DND-41 (cell line): ENCODE results near the gene SART3.

Experiments
- EZH2 ChIP-seq: IDR thresholded peaks from 3 replicates; pipeline ENCODE4 v1.6.1; 2012; ENCODE audit warnings: borderline replicate concordance, low read depth, mild to moderate bottlenecking, moderate library complexity, low read length, inconsistent platforms; ENCODE audit not compliant: severe bottlenecking
- TF ChIP-seq, protein P1 (sequence below): IDR thresholded peaks from 2 replicates; pipeline ENCODE4 v1.5.1; 2012; ENCODE audit warnings: borderline replicate concordance, low read length, moderate library complexity, mild to moderate bottlenecking; ENCODE audit not compliant: poor library complexity, severe bottlenecking; ENCODE audit errors: extremely low read depth

DNA sequence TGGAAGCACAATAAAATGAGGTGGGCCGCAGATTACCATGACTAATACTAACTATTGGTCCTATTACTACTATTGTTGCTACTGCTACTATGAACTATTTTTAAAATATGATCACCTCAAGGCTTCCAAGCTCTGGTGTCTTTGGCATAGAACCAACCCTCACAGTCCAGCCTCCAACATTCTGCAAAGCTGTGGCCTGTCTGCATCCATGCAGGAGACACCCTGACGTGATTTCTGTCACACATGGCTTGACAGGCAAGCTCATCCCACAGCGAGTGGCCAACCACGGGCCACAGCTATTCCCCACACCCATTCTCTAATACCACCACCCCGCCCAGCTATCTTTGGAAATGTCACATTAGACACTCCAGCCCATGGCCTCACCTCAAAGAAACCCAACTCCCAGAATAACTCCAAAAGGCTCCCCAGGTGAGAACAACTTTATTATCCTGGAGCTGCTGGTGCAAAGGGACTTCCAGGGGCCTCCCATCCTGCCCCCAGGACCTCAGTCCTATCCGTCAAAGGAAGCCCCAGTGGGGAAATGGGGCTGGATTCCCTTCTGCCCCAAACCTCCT is 15.8 kb upstream of the SART3 start:
- TF ChIP-seq, protein P1, sequence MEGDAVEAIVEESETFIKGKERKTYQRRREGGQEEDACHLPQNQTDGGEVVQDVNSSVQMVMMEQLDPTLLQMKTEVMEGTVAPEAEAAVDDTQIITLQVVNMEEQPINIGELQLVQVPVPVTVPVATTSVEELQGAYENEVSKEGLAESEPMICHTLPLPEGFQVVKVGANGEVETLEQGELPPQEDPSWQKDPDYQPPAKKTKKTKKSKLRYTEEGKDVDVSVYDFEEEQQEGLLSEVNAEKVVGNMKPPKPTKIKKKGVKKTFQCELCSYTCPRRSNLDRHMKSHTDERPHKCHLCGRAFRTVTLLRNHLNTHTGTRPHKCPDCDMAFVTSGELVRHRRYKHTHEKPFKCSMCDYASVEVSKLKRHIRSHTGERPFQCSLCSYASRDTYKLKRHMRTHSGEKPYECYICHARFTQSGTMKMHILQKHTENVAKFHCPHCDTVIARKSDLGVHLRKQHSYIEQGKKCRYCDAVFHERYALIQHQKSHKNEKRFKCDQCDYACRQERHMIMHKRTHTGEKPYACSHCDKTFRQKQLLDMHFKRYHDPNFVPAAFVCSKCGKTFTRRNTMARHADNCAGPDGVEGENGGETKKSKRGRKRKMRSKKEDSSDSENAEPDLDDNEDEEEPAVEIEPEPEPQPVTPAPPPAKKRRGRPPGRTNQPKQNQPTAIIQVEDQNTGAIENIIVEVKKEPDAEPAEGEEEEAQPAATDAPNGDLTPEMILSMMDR: no peak
- no peak for TF ChIP-seq EZH2
